Body of pancreas (tissue), 4 donors: ENCODE measurements around the gene UBE2I.

ENCODE experiments used
- POLR2A ChIP-seq, 3 donors: fragments of 450-650 bp; IDR thresholded peaks; one replicate each; pipeline ENCODE4 v1.6.1; 2016; ENCODE audit warnings: antibody characterized with exemption in 3 of 3, mild to moderate bottlenecking in 2 of 3
- TF ChIP-seq, protein P1 (sequence below), 7 experiments: fragments of 450-650 bp in 4 of 7; fragments of 200-600 bp in 3 of 7; sonication (generic) in 3 of 7; IDR thresholded peaks; one replicate each; pipeline ENCODE4 v1.5.1; 2016 to 2019; ENCODE audit warnings: antibody characterized with exemption in 7 of 7

DNA sequence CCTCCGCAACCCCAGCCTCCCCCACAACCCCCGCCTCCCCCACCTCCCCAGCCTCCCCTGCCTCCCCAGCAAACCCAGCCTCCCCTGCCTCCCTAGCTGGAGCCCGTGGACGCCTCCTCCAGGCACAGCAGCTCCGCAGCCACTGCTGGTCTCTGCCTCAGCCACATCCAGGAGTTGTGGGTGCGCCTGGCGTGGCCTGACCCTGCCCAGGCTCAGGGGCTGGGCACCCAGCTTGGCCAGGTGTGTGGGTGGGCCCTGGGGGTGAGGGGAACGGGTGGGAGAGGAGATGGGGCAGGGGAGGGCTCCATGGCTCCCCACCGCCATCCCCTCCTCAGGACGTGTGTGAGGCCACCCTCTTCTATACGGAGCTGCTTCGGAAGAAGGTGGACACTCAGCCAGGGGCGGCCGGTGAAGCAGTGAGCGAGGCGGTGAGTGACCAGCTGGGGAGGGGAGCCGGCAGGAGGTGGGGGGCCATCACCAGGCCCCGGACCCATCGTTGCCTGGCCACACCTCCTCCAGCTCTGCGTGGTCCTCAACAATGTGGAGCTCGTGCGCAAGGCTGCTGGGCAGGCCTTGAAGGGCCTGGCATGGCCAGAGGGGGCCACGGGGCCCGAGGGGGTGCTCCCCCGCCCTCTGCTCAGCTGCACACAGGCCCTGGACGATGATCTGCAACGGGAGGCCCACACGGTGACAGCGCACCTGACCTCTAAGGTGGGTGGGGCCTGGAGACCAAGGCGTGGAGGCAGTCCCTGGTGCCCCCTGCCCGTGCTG is 36.4 kb downstream of the UBE2I start:
- TF ChIP-seq, protein P1, sequence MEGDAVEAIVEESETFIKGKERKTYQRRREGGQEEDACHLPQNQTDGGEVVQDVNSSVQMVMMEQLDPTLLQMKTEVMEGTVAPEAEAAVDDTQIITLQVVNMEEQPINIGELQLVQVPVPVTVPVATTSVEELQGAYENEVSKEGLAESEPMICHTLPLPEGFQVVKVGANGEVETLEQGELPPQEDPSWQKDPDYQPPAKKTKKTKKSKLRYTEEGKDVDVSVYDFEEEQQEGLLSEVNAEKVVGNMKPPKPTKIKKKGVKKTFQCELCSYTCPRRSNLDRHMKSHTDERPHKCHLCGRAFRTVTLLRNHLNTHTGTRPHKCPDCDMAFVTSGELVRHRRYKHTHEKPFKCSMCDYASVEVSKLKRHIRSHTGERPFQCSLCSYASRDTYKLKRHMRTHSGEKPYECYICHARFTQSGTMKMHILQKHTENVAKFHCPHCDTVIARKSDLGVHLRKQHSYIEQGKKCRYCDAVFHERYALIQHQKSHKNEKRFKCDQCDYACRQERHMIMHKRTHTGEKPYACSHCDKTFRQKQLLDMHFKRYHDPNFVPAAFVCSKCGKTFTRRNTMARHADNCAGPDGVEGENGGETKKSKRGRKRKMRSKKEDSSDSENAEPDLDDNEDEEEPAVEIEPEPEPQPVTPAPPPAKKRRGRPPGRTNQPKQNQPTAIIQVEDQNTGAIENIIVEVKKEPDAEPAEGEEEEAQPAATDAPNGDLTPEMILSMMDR (IDR thresholded peaks at IDR 0.05), result no peak
- no peak for TF ChIP-seq POLR2A (IDR thresholded peaks at IDR 0.05)
